Peyer's patch (tissue), 4 donors: ENCODE measurements around the gene IGSF9B.

Experiments used
- POLR2A ChIP-seq, 2 donors: fragments of 450-650 bp; IDR thresholded peaks; one replicate each; pipeline ENCODE4 v1.5.1; 2017; ENCODE audit warnings: antibody characterized with exemption in 2 of 2, mild to moderate bottlenecking in 2 of 2, moderate library complexity in 2 of 2
- TF ChIP-seq, protein P1 (sequence below), 6 experiments: fragments of 450-650 bp in 4 of 6; fragments of 200-600 bp in 2 of 6; sonication (generic) in 1 of 6; IDR thresholded peaks; one replicate each; pipeline ENCODE4 v1.5.1; 2017 to 2019; ENCODE audit warnings: antibody characterized with exemption in 6 of 6, mild to moderate bottlenecking in 3 of 6, moderate library complexity in 1 of 6

DNA sequence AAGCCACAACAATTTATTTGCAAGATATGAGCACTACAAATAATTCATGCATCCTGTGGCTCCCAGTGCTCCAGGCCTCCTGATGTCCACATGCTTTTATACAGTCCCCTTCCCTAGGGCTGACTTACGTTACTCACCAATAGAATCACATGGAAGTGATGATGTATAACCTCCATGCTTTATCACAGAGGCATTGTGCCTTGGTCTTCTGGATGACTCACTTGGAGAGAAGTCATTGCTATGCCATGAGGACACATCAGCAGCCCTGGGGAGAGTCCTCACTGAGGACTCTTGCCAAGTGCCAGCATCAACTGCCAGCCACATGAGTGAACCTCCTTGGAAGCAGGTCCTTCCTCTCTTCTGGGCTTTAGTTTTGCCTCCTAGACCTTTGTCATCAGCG is 22.0 kb upstream of the IGSF9B start:
- TF ChIP-seq, protein P1, sequence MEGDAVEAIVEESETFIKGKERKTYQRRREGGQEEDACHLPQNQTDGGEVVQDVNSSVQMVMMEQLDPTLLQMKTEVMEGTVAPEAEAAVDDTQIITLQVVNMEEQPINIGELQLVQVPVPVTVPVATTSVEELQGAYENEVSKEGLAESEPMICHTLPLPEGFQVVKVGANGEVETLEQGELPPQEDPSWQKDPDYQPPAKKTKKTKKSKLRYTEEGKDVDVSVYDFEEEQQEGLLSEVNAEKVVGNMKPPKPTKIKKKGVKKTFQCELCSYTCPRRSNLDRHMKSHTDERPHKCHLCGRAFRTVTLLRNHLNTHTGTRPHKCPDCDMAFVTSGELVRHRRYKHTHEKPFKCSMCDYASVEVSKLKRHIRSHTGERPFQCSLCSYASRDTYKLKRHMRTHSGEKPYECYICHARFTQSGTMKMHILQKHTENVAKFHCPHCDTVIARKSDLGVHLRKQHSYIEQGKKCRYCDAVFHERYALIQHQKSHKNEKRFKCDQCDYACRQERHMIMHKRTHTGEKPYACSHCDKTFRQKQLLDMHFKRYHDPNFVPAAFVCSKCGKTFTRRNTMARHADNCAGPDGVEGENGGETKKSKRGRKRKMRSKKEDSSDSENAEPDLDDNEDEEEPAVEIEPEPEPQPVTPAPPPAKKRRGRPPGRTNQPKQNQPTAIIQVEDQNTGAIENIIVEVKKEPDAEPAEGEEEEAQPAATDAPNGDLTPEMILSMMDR (IDR thresholded peaks at IDR 0.05), result no peak
- no peak for TF ChIP-seq POLR2A (IDR thresholded peaks at IDR 0.05)
